Smooth muscle cell (in vitro differentiated cells): ENCODE data around the gene MLC1. TPM values are rescaled to one million over a fixed set of nuclear protein-coding genes. Genes with fewer than 3 reads are reported as not detected.

ENCODE experiments used
- DNase-seq: peaks from one replicate; lab custom pipeline; 2025; ENCODE audit not compliant: unreplicated experiment; lab: John Stamatoyannopoulos, UW
- H2AFZ ChIP-seq: fragments of 200-600 bp; sonication (generic); 2 replicates; pipeline ENCODE4 v1.6.0; 2016; ENCODE audit warnings: antibody characterized with exemption, low read depth, mild to moderate bottlenecking
- H3F3A ChIP-seq: fragments of 200-600 bp; sonication (generic); 2 replicates; pipeline ENCODE4 v1.6.0; 2017; ENCODE audit warnings: antibody characterized with exemption, low read depth
- H3K27ac ChIP-seq: fragments of 200-600 bp; sonication (generic); 2 replicates; pipeline ENCODE4 v1.5.1; 2016; ENCODE audit warnings: low read depth, mild to moderate bottlenecking
- H3K27me3 ChIP-seq: fragments of 200-600 bp; sonication (generic); 2 replicates; pipeline ENCODE4 v1.6.1; 2016; ENCODE audit warnings: low read depth, mild to moderate bottlenecking
- H3K36me3 ChIP-seq: fragments of 200-600 bp; sonication (generic); 2 replicates; pipeline ENCODE4 v1.5.1; 2016; ENCODE audit warnings: low read depth
- H3K4me1 ChIP-seq: fragments of 200-600 bp; sonication (generic); 2 replicates; pipeline ENCODE4 v1.5.1; 2016; ENCODE audit warnings: low read depth
- H3K4me2 ChIP-seq: fragments of 200-600 bp; sonication (generic); 2 replicates; pipeline ENCODE4 v1.6.0; 2016; ENCODE audit warnings: mild to moderate bottlenecking
- H3K4me3 ChIP-seq: fragments of 200-600 bp; sonication (generic); 2 replicates; pipeline ENCODE4 v1.5.1; 2016; ENCODE audit warnings: mild to moderate bottlenecking
- H3K79me2 ChIP-seq: fragments of 200-600 bp; sonication (generic); 2 replicates; pipeline ENCODE4 v1.6.0; 2016; ENCODE audit warnings: low read depth, mild to moderate bottlenecking
- H3K9ac ChIP-seq: fragments of 200-600 bp; sonication (generic); 2 replicates; pipeline ENCODE4 v1.6.0; 2016; ENCODE audit warnings: low read depth
- H3K9me3 ChIP-seq: fragments of 200-600 bp; sonication (generic); replicated peaks from 2 replicates; pipeline ENCODE4 v1.5.1; 2016; ENCODE audit warnings: low read depth
- H4K20me1 ChIP-seq: fragments of 200-600 bp; sonication (generic); 2 replicates; pipeline ENCODE4 v1.6.0; 2016; ENCODE audit warnings: low read depth
- CTCF ChIP-seq: fragments of 200-600 bp; sonication (generic); IDR thresholded peaks from 2 replicates; pipeline ENCODE4 v1.5.1; 2017; ENCODE audit warnings: borderline replicate concordance, mild to moderate bottlenecking, antibody characterized with exemption; ENCODE audit not compliant: insufficient read depth, poor library complexity, severe bottlenecking
- WGBS: methylation state at CpG from one replicate; pipeline ENCODE4 v1.1.7; 2016; ENCODE audit warnings: low lambda C conversion rate; 5-methylcytosine and 5-hydroxymethylcytosine counted together
- polyA plus RNA-seq: library from polyadenylated mRNA; unstranded; fragments of >200 nt; fragmentation: Nextera tagmentation; extraction: Ambion mirVana; gene quantifications from 2 replicates; pipeline ENCODE4 v1.2.1, GENCODE V29; 2016
- total RNA-seq: library from RNA; depleted of rRNA; stranded (reverse); fragments of >200 nt; gene quantifications from 2 replicates; pipeline ENCODE4 v1.2.3, GENCODE V29; 2014

The MLC1 gene
- total and polyA plus RNA-seq, 2 experiments from 2014 or later, result 4.2 to 6.3 TPM

- Histone ChIP-seq H3F3A (no peaks in the 10 kb centered on the region), H3K9ac (no peak overlapping the region), H3K79me2 (no peaks in the 10 kb centered on the region), H3K9me3 (no peaks in the 10 kb centered on the region), H2AFZ (no peak overlapping the region), H3K27ac (no peak overlapping the region), H3K4me2 (no peak overlapping the region), H3K36me3 (no peaks in the 10 kb centered on the region), H3K4me3 (no peak overlapping the region), H3K27me3 (no peaks in the 10 kb centered on the region), H4K20me1 (no peaks in the 10 kb centered on the region), H3K4me1 (no peaks in the 10 kb centered on the region)
- no peak for TF ChIP-seq CTCF
- 92% methylated on average over 23 of the region's 23 CpGs for WGBS
- DNase-seq, result no peak
These were observed 49.1 kb downstream of the MLC1 start for GRCh38 chr22:50035976-50036724.

GRCh38 chr22:50035131-50035881 lies 49.9 kb downstream of the MLC1 start:
- 91% methylated on average over 23 of the region's 24 CpGs for WGBS
- H3K36me3 ChIP-seq, result no peaks in the 10 kb centered on the region

GRCh38 chr22:50034126-50035081 lies 50.8 kb downstream of the MLC1 start:
- DNase-seq, result no peak
- Histone ChIP-seq H3K36me3 (no peaks in the 10 kb centered on the region), H4K20me1 (no peaks in the 10 kb centered on the region), H3K27me3 (no peaks in the 10 kb centered on the region), H2AFZ (no peak overlapping the region), H3F3A (no peaks in the 10 kb centered on the region), H3K79me2 (no peaks in the 10 kb centered on the region), H3K9me3 (no peaks in the 10 kb centered on the region), H3K4me1 (no peaks in the 10 kb centered on the region), H3K4me3 (no peak overlapping the region), H3K27ac (no peak overlapping the region), H3K9ac (no peak overlapping the region), H3K4me2 (no peak overlapping the region)
- no peak for TF ChIP-seq CTCF
- 91% methylated on average over 43 of the region's 43 CpGs for WGBS

More at GRCh38 chr22:50035131-50035881, 49.9 kb downstream of the MLC1 start:
- Histone ChIP-seq H4K20me1 (no peaks in the 10 kb centered on the region), H3K9ac (no peak overlapping the region), H3K27me3 (no peaks in the 10 kb centered on the region), H3K4me2 (no peak overlapping the region), H3F3A (no peaks in the 10 kb centered on the region), H3K27ac (no peak overlapping the region), H3K4me1 (no peaks in the 10 kb centered on the region), H3K9me3 (no peaks in the 10 kb centered on the region), H3K4me3 (no peak overlapping the region), H2AFZ (no peak overlapping the region), H3K79me2 (no peaks in the 10 kb centered on the region)
- TF ChIP-seq CTCF, result no peak
- DNase-seq, result no peak
